NCI-H1417 treated with DMSO at 0.1 percent for 48 hours (cell line): ENCODE results near the gene BRD3OS.

Experiments used
- DNase-seq: peaks from one replicate; lab custom pipeline; 2025; lab: John Stamatoyannopoulos, UW

Gene BRD3OS, protein sequence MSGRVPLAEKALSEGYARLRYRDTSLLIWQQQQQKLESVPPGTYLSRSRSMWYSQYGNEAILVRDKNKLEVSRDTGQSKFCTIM

DNA sequence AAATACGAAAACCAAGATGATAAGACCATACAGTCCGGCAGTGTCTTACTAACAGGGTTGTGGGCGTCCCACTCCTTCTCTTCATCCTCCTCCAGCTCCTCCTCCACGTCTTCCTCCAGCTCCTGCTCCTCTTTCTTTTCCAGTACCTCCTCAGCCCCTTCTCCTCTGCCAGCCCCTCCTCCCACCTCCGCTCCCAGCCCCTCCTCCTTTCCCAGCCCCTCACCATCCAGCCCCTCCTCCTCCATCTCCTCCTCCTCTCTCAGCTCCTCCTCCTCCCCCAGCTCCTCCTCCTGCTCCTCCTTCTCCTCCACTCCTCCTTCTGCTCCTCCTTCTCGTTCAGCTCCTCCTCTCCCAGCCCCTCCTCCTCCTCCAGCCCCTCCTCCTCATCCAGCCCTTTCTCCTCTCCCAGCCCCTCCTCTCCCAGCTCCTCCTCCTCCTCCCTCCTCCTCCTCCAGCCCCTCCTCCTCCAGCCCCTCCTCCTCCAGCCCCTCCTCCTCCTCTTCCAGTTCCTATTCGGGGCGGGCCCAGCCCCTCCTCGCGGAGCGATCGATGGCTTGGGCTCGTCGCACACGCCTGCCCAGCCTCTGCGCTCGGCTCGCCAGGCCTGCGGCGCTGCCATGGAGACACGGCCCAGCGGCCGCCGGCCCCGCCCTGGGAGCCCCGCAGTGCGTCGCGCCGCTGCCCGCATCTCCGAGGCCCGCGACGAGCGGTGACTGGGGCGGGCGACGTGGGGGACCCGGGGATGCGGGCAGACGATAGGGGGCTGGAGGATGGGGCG is at the start of gene BRD3OS:
Gene BRD3OS, plus strand, starts transcription at position 654 of the 778 bp plus-strand sequence. CDS start 1,267 bp downstream, outside the sequence.
- DNase-seq, result peak; percentile 90

DNA sequence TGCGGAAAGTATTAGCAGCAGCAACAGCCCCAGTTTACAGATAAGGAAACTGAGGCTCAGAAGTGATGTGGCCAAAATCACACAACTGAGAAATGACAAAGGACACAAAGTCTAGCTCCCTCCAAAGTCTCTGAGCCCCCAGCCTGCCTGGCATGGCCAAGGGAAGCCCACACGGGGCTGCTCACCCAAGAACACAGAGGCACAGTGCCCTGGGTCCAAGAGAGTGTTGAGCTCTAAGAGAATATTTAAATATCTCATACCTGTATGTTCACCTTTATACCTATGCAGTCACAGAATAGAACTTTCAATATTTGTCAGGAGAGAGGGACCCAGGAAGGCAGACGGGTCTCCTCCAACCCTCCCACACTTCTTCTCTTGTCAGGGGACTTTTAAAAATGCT is 49.8 kb upstream of the BRD3OS start:
- DNase-seq, result no peak

DNA sequence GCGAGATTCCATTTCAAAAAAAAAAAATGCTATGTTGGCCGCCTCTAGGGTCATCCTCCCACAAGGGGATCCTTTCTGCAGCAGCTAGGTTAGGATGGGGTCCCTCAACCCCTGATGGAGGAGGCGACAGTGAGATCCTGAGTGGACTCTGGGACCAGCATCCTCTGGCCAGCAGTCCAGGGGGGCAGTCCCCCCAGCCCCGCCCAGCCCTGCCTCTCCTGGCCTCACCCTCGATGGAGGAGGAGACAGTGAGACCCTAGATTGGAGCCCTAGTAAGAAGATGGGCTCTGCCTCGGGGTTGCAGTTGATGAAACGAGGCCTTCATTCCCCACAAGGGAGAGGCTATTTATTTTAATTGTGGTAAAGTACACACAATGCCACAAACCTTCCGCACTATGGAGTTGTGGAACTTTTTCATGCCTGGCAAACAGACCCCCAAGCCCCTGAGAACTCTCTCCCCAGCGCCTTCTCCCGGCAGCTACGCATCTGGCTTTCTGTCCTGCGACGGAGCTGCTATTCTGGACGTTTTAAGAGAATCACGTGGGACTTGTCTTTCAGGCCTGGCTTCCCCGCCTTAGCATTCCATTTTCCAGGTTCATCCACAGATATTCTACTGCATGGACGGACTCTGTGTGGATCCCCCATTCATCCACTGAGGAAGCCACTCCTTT is 49.0 kb upstream of the BRD3OS start:
- no peak for DNase-seq

DNA sequence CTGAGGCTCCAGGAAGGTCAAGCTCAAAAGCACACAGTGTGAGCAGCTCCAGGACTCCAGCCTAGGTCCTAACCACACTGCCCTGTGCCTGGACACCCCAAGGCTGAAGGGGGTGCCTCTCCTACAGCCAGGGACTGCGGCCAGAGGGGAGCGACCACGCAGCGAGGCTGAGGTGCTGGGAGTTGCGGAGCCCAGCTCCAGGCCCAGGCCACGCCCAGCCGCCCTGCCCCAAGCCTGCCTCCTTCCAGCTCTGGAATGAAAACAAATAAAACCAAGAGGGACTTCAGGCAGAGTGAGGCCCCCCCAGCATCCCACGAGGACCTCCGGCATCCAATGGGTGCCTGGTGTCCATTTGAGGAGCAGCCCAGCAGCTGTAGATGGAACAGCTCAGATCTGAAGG is 48.4 kb upstream of the BRD3OS start:
- no peak for DNase-seq

DNA sequence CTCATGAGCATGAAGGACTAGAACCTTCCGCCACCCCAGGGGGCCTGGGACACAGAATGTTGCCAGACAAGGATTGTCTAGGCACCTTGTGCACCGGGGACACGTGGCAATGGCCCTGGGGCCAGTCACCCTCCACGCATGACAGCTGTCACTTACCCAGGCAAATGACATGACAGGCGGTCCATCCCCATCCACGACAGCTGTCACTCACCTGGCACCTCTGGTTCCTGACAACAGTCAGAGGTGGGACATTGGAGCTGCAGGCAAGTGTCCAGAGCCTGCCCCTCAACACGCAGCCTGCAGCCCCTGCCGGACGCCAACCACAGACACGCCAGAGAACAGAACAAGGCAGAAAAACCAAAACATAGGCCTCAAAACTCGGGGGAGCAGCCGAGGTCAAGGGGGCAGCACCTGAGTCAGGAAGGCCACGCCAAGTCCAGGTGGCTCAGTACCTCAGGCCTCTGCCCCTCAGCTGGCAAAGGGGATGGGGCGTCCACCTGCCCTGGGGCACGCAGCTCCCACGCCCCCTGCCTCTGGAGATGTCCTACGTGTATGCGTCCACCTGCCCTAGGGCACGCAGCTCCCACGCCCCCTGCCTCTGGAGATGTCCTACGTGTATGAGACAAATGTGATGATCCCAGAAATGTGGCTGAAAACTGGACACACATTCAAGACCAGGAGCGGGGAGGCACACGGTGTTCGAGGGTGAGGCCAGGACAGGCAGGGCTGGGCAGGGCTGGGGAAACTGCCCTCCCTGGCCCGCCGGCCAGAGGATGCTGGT is 47.7 kb upstream of the BRD3OS start:
- no peak for DNase-seq

DNA sequence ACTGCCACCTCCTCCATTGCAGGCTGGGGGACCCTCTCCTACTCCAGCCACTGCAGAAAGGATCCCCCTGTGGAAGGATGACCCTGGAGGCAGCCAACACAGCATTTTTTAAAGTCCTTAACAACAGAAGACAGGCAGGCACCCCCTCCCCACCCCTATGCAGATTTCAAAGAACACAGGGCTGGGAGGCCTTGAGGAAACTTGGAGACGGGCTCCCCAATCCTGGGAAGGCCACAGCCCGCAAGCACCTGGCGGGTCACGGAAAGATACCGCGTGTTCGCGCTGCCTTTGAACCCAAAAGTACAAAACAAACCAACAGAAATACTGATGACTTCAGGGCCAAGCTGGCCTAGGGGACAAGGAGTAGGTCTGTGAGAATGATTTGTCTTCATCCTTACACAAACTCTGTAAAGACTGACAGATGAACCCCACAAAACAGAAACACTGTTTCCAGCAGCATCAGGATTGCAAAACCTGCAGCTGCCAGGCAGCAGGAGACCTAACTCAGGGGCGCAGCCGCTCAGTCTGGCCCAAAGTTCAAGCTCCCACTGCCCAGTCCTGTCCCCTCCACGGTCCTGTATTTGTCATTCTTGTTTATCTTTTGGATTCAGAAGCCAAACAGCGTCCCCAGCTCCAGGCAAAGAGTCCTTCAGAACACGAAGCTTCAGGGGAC is 46.9 kb upstream of the BRD3OS start:
- DNase-seq, result no peak

DNA sequence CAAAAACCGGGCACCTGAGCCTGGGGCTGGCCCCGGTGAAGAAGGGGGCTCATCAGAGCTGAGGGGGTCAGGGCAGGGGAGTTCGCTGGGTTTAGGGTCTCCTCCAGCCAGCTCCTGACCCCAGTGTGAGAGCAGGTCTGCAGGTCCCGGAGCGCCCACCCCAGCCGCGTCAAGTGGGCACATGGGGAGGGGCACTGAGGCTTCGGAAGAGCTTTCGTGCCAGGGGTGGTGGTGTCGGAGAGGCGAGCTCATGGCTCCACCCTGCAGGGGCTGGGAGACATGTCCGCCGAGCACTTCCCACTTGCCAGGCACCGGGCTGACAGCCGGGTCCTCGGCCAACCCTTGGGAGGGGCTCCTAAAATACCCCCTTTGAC is 46.4 kb upstream of the BRD3OS start:
- DNase-seq, result no peak

DNA sequence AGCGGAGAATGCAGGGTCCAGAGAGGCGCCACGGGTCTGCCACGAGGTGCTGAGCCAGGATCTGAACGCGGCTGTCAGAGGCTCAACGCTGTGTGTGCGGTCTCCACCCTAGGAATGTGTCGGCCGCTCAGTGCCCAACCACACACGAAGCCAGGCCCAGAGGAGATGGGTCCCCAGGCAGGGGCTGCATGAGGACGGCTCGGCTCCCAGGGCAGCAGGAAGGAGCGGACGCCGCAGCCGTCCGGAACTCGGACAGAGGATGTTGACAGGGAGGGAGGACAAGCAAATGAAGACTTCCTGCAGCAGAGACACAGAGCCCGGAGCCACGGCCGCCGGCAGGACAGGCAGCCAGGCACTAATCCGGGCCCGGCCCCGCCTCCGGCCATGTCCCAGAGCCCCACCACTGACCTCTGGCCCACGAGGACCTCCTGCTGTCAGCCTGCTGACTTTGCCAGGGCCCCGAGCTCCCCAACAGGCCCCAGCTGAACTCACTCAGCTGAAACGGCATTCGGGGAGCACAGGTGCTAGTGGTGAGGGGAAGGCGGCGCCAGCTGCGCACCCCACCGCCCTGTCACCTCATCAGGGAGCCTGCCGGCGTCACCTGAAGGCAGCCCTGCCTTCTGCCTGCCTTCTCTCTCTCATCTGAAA is 45.9 kb upstream of the BRD3OS start:
- no peak for DNase-seq

DNA sequence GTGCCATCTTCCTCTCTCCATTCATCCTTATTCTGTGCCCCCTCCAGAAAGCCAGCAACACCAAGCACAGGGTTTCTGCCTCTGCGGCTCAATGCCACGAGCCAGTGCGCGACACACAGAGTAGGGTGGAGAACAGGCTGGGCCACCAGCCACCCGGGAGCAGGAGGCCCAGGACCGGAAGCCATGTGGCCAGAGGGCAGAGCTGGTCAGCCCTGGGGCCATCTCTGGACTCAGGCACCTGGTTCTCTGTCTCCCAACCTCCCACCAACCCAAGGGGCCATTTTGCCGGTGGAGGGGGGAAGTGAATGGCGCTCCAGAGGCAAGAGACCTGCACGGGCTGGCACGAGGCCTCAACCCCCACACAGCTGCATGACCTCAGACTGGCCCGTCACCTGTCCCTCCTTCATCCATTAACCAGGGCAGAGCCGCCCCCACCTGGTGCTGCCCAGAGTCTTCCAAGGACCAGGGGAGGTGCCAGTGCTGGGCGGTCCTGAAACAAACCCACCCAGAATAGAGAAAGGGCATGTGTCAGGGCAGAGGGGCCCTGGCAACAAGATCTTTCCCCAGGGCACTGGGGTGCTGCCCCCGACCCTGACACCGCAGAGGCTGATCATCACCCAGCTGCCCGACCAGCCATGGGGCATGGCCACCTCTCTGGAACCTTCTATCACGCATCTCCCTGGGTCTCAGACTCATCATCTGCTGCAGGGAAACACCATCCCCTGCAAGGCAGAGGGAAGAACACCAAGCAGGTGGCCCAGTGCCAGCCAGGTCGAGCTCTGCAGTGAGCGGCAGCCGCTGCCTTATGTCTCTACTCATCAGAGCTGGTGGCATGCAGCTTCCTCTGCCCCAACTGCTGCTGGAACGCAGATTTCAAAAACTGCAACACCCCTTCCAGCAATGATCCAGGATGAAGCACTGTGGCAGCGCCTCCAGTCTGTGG is 45.1 kb upstream of the BRD3OS start:
- no peak for DNase-seq

DNA sequence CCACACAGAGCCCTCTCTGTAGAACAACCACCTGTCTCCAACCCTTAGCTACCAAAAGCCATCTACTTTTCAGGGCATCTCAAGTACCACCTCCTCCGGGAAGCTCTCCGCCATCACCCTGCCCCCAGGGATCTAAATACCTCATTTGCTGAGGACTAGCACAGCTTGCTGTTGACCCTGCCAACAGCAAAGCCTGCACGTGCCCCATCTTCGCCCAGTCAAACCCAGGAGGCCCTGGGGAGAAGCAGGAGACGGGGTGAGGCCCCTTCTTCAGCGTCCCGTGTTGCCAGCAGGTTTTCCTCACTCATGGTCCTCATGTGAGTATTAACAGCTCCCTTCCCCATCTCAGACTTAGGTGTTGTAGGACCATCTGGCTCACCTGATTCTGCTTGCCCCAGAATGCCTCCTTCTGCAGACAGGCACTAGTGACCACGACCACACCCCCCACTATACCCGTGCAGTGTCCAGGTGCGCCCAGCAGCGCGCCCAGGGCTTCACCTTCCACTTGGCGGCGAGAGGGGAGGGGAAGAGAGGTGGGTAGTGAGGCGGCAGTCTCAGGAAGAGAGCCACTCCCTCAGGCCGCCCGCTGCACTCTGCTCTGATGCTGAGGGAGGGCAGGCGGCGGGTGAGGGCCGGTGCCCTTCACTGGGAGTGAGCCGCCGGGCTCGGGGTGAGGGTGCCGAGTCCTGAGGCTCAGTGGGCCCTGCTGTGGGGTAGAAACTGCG is 44.3 kb upstream of the BRD3OS start:
- no peak for DNase-seq

DNA sequence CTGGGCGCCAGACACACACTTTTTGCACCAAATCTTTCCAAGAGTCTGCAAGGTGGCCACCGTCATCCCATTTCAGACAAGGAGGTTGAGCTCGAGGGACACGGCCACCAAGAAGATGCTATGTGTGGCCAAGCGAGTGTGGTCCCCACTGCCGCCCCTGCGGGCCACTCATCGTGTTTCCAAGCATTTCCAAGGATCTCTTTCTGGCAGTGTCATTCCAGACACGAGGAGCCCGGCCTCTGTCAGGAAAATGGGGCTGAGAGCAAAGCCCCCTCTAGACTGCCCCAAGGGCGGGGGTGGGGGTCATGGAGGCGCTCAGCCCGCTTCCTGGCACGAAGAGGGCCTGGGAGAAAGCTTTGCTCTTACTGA is 43.7 kb upstream of the BRD3OS start:
- no peak for DNase-seq

DNA sequence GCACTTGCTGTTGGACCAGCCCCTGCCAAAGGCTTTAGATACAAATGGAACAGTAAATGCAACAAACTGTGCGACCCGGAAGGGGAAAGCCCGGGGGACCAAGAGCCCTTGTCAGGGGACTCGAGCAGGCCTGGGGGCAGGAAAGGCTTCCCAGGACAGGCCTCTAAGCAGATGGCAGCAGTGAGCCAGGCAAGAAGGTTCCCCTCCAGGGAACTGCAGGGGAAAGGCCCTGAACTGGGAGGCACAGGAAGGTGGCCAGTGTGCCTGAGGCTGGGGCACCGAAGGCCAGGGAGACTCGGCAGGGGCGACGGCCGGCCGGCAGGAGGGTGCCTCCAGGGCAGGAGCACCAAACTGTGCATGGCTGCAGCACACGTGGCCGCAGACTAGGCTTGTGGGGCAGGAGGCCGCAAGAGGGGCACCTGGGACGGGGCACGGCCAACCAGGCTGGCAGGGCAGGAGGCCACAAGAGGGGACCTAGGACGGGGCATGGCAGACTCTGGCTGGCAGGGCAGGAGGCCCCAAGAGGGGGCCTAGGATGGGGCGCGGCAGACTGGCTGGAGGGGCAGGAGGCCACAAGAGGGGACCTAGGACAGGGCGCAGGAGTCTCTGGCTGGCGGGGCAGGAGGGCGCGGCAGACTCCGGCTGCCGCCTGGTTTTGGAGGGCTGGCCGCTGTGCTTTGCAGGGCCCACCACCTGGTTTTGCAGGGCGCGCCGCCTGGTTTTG is 43.2 kb upstream of the BRD3OS start:
- DNase-seq, result no peak

DNA sequence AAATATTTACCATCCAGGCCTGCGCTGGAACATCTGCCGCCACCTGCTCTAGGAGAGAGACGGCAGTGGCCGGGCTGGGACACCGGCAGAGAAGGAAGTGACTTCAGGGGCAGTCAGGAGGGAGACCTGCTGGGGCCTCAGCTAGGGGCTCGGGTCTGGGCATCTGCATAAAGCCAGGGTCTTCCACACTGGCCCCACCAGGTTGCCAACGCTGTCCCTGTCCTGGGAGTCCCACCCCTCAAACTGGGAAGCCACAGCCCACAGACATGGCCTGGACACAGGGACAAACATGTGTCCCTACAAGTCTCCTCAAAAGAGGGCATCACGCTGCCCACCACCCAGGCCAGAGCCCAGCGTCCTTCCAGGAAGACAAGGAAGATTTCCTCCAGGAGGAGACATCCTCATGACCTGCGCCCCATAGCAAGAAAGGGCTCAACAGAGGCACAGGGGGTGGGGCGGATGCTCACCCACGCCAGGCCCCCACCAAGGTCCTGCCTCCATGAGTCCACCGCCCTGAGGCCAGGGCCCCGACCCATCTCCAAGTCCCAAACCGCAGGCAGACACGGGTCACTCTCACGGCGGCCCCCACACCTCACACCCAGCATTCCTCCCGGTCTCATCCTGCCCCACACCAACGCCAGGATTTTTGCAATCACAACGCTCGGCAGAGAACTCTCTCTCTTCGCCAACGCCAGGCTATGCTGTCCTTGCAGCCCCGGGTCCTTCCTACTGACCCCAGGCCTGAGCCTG is 42.1 kb upstream of the BRD3OS start:
- no peak for DNase-seq

DNA sequence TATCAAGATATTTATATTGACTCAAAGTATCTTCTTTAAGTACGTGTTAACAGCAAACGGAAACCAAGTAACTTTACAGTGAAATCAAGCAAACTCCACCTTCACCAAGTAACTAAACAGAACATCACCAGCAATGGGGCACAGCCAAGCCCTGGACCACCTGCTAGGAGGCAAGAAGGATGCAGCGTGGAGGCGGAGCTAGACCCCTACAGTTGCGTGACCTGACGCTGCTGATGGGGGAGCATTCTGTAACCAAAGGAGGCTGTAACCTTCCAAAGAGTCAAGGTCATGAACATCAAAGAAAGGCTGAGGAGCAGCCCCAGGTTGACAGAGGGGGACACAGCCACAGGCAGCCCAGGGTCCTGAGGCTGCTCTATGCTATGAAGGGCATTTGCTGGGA is 39.2 kb upstream of the BRD3OS start:
- DNase-seq, result no peak

DNA sequence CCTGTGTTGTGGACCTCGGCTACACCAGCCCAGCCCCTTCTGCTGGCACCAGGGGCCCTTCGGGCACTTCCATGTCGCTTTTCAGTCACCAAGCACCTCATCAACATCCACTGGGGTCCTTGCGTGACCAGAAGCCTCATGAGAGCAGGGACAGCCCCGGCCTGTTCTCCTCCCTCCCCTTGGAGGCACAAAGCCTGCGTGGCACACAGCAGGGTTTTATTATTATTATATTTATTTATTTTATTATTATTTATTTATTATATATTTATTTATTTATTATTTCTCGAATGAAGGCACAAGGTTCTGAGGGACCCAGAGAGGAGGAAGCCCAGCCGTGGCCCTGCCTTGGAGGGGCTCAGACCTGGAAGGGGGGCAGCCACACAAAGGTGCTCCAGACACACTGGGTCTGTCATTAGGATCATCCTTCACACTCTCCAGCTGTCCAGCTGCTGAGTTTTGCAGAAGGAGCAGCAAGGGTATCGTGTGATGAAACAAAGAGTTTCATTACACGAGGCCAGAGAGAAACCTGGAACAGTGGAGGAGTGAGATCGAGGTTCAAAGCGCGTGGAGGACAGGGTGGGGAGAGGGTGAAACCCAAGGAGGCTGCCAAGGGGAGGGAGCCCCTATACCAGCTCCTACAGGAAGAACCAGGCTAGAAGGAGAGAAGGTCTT is 38.4 kb upstream of the BRD3OS start:
- DNase-seq, result no peak

DNA sequence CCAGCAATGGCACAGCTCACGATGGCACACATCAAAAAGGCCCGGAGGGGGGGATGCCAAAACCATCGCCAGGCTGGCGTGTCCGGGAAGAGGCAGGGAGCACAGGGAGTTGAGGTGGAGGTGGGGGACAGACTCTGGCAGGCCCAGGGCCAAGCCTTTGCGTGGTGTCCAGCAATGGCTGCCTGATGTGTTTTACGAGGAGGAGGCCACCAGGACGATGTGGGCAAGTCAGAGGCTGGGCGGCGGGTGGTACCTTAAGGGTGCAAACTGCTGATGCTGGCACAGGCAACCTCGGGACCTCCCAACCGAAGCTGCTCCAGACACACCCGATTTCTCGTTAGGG is 37.9 kb upstream of the BRD3OS start:
- DNase-seq, result no peak

DNA sequence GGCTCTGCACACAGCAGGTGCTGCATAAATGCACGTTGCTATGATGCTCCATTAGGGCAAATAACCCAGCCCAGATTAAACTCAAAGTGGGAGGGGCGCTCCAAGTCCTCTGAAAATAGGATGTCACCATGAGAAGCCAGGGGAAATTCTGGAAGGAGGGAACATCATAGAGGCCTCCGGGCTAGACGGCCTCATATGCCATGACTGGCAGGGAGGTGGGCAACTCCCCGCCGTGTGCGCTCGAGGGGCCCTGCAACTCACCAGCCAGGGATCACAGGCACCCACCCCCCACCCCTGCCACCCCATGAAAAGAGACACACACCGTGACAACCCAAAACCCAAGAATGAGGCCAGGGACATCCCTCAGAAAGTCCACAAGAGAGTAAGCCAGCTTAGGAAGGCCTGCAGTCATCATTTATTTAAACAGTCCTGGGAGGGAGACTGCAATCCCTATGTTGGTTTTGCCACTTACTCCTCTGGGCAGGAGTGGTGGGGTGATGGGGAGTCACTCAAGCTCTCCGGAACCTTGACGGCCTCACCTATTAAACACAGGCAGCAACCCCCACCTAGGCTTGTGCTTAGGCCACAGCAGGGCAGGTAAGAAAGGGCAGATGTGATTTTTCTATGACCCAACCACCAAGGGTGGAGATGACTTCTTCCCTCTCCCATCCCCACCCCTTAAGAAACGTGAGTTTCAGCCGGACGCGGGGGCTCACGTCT is 37.2 kb upstream of the BRD3OS start:
- DNase-seq, result no peak
